HFFc6 (cell line): ENCODE results near the gene DMBX1. TPM values are rescaled to one million over a fixed set of nuclear protein-coding genes. Genes with fewer than 3 reads are reported as not detected.

Source experiments
- DNase-seq: peaks from one replicate; pipeline ENCODE4 v3.0.0-alpha.2; 2018
- H3K27ac Mint-ChIP-seq: 2 replicates; pipeline ENCODE4 v1.8.0; 2020; ENCODE audit warnings: mild to moderate bottlenecking, mixed read lengths
- H3K27me3 Mint-ChIP-seq: 2 replicates; pipeline ENCODE4 v1.8.0; 2021; ENCODE audit warnings: mild to moderate bottlenecking, moderate library complexity, mixed read lengths; ENCODE audit not compliant: insufficient read depth
- H3K36me3 Mint-ChIP-seq: 2 replicates; pipeline ENCODE4 v1.8.0; 2021; ENCODE audit warnings: low read depth, mixed read lengths
- H3K4me1 Mint-ChIP-seq: 2 replicates; pipeline ENCODE4 v1.8.0; 2020; ENCODE audit warnings: low read depth, mixed read lengths
- H3K4me3 Mint-ChIP-seq: 2 replicates; pipeline ENCODE4 v1.8.0; 2020; ENCODE audit warnings: mild to moderate bottlenecking, moderate library complexity, mixed read lengths
- H3K9me3 Mint-ChIP-seq: 2 replicates; pipeline ENCODE4 v1.8.0; 2020; ENCODE audit warnings: mild to moderate bottlenecking, mixed read lengths
- total RNA-seq, 6 experiments: library from RNA; stranded (reverse); fragmentation: NEBNext Ultra II Directional; extraction: Animal tissue kit (Norgen Biotek cat#: 25700); gene quantifications; 2 replicates in 1 of 6; 3 replicates in 5 of 6; pipeline ENCODE4 v1.2.3, GENCODE V29; 2021
- TF ChIP-seq, protein P1 (sequence below): fragments of 200-600 bp; sonication (generic); IDR thresholded peaks from 2 replicates; pipeline ENCODE4 v1.5.0; 2021; ENCODE audit warnings: antibody characterized with exemption, mild to moderate bottlenecking

The DMBX1 gene
- total RNA-seq, 6 experiments from 2014 or later = not detected

GRCh38 chr1:46517010-46517600, 27.5 kb downstream of the DMBX1 start:
- peaks cover 17% of the 10 kb centered on the region for H3K27me3 Mint-ChIP-seq
- no peaks in the 10 kb centered on the region for H3K36me3 Mint-ChIP-seq
- no peak overlapping the region for H3K4me3 Mint-ChIP-seq
- TF ChIP-seq, protein P1, sequence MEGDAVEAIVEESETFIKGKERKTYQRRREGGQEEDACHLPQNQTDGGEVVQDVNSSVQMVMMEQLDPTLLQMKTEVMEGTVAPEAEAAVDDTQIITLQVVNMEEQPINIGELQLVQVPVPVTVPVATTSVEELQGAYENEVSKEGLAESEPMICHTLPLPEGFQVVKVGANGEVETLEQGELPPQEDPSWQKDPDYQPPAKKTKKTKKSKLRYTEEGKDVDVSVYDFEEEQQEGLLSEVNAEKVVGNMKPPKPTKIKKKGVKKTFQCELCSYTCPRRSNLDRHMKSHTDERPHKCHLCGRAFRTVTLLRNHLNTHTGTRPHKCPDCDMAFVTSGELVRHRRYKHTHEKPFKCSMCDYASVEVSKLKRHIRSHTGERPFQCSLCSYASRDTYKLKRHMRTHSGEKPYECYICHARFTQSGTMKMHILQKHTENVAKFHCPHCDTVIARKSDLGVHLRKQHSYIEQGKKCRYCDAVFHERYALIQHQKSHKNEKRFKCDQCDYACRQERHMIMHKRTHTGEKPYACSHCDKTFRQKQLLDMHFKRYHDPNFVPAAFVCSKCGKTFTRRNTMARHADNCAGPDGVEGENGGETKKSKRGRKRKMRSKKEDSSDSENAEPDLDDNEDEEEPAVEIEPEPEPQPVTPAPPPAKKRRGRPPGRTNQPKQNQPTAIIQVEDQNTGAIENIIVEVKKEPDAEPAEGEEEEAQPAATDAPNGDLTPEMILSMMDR = no peak
- H3K27ac Mint-ChIP-seq = no peak overlapping the region
- DNase-seq = no peak
- peaks cover 34% of the 10 kb centered on the region for H3K4me1 Mint-ChIP-seq
- no peaks in the 10 kb centered on the region for H3K9me3 Mint-ChIP-seq

GRCh38 chr1:46517932-46518498, 28.4 kb downstream of the DMBX1 start:
- Mint-ChIP-seq H3K4me1 (peaks cover 42% of the 10 kb centered on the region), H3K9me3 (no peaks in the 10 kb centered on the region), H3K4me3 (no peak overlapping the region), H3K36me3 (no peaks in the 10 kb centered on the region), H3K27me3 (peaks cover 14% of the 10 kb centered on the region), H3K27ac (no peak overlapping the region)
- TF ChIP-seq, protein P1 = no peak
- DNase-seq = no peak

DNA sequence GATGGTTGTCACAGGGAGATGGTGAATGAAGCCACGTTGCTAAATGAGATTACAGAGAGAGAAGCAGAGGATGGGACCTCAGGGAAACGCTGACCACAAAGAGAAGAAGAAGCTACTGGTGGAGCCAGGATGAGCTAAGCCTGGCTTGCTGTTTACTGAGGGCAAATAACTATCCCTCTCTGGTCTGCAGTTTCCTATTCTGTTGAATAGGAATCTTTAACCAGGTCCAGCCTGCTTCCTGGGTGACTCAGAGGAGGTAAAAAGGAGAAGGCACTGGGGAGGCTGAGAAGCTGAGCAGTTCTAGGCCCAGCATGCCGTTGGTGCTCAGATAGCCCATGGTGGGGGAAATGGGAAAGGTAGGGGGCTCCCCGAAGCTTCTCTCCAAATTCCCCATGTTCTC, 29.6 kb downstream of the DMBX1 start:
- no peak for DNase-seq
- no peak overlapping the region for H3K27ac Mint-ChIP-seq
- H3K27me3 Mint-ChIP-seq = peaks cover 14% of the 10 kb centered on the region
- no peaks in the 10 kb centered on the region for H3K9me3 Mint-ChIP-seq
- no peaks in the 10 kb centered on the region for H3K36me3 Mint-ChIP-seq
- H3K4me1 Mint-ChIP-seq = peaks cover 42% of the 10 kb centered on the region
- H3K4me3 Mint-ChIP-seq = no peak overlapping the region
- TF ChIP-seq, protein P1 = no peak

DNA sequence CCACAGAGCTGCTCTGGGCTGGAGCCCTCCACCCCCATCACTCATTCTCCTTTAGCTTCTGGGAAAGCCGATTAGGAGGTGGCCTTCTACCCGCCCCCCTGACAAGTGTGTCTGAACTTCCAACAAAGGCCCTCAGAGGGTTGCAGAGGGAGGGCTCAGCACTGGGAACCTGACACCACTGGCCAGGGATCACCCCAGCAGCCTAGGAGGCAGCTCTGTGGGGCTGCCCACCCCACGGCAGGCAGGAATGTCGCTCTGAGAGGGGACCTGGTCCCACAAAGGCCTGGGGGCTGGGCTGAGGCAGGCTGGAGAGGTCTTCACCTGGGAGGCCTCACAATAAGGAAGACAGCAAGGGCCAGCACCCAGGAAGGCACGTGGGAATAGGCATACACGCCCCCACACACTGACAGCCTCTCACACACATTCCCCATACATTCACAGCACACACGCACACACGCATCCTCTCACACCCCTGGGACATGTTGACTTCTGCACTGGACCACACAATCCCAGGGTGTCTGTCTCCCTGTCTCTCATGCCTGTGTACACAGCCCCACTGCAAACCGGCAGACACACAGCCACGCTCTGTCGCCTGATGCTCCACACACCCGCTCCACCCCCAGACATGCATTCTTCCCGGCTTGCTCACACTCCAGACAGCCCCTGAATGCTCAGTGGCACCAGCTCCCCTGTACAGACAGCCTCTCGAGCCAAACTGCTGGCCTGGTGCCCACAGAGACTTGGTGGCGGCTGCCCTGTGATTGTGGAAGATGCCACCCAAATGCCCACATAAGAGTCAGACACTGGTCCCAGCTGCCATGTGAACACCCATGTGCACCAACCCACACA, 30.7 kb downstream of the DMBX1 start:
- peak; percentile 81 for DNase-seq
- peaks cover 21% of the 10 kb centered on the region for H3K27me3 Mint-ChIP-seq
- peak overlapping the region; percentile 68 for H3K27ac Mint-ChIP-seq
- H3K9me3 Mint-ChIP-seq = no peaks in the 10 kb centered on the region
- H3K4me3 Mint-ChIP-seq = peak overlapping the region; percentile 61
- no peaks in the 10 kb centered on the region for H3K36me3 Mint-ChIP-seq
- peaks cover 42% of the 10 kb centered on the region for H3K4me1 Mint-ChIP-seq
- TF ChIP-seq, protein P1 = no peak

GRCh38 chr1:46521414-46521813, 31.8 kb downstream of the DMBX1 start:
- Mint-ChIP-seq H3K4me1 (peaks cover 42% of the 10 kb centered on the region), H3K36me3 (no peaks in the 10 kb centered on the region), H3K9me3 (no peaks in the 10 kb centered on the region), H3K27me3 (peaks cover 25% of the 10 kb centered on the region), H3K4me3 (no peak overlapping the region), H3K27ac (no peak overlapping the region)
- no peak for DNase-seq
- TF ChIP-seq, protein P1 = no peak
